ENCODE measurements around the gene ANGPTL1. TPM values are rescaled to one million over a fixed set of nuclear protein-coding genes. Genes with fewer than 3 reads are reported as not detected.

ANGPTL1 gene
- total and polyA plus RNA-seq, 10 of the 15 experiments (the other 5 are each of a cell fraction or from before 2014, with no cell fraction given) = not detected

GRCh38 chr1:178819123-178819522 lies 51.8 kb downstream of the ANGPTL1 start:
- no peak overlapping the region for H3K4me3 ChIP-seq
- ATAC-seq = no peak
- H3K36me3 ChIP-seq (ENCODE audit: control insufficient read depth in 2 of 2, insufficient read depth in 2 of 2, low read length in 1 of 2) = no peaks in the 10 kb centered on the region
- in situ Hi-C loops (cut with MboI) = no loop called here
- H3K79me2 ChIP-seq (ENCODE audit: control insufficient read depth, insufficient read depth, low read length) = no peaks in the 10 kb centered on the region
- TF ChIP-seq JUNB (IDR thresholded peaks at IDR 0.05) = no peak
- no peak for TF ChIP-seq ZNF217 (IDR thresholded peaks at IDR 0.05)
- TF ChIP-seq FOXM1 (IDR thresholded peaks at IDR 0.05; ENCODE audit: low read depth, low read length) = no peak
- no peak for TF ChIP-seq MAX (IDR thresholded peaks at IDR 0.05; ENCODE audit: low read depth, low read length)
- TF ChIP-seq PKNOX1 (IDR thresholded peaks at IDR 0.05) = no peak
- no peak for TF ChIP-seq SMARCA5 (IDR thresholded peaks at IDR 0.05)
- TF ChIP-seq TCF7 (IDR thresholded peaks at IDR 0.05; ENCODE audit: borderline replicate concordance) = no peak
- TF ChIP-seq ZBTB33 (IDR thresholded peaks at IDR 0.05) = no peak
- TF ChIP-seq SPI1 (IDR thresholded peaks at IDR 0.05; ENCODE audit: borderline replicate concordance, insufficient read depth, low read depth, low read length) = no peak
- no peak for TF ChIP-seq MYB (IDR thresholded peaks at IDR 0.05; ENCODE audit: borderline replicate concordance, low read depth, low read length)
- no peak for TF ChIP-seq POU2F2 (IDR thresholded peaks at IDR 0.05; ENCODE audit: borderline replicate concordance, low read depth, low read length)
- TF ChIP-seq DPF2 (IDR thresholded peaks at IDR 0.05) = no peak
- TF ChIP-seq POLR2AphosphoS2 (IDR thresholded peaks at IDR 0.05; ENCODE audit: low read depth, low read length) = no peak
- no peak for TF ChIP-seq KLF5 (IDR thresholded peaks at IDR 0.05; ENCODE audit: partially characterized antibody)
- no peak for TF ChIP-seq E2F4 (IDR thresholded peaks at IDR 0.05; ENCODE audit: low read depth, low read length)
- no peak for TF ChIP-seq IKZF1 (conservative IDR thresholded peaks at IDR 0.05)
- intact Hi-C loops (cut with micrococcal nuclease; ENCODE audit: unreplicated experiment) = no loop called here
- WGBS (ENCODE audit: insufficient coverage, insufficient replicate concordance, low lambda C conversion rate, missing lambda C conversion rate) = 86% methylated on average over 4 of the region's 4 CpGs
- H3K27ac ChIP-seq (ENCODE audit: control insufficient read depth, insufficient read depth) = no peak overlapping the region
- ChIA-PET CTCF (interaction anchor here (0.9 kb wide), 1 partner anchor 39 kb away, joined by 3 read pairs; no protein-coding TSS in a partner anchor), RAD21 (ENCODE audit: unreplicated experiment) (no interaction called here), POLR2A (no interaction called here), SMC1A (ENCODE audit: uncharacterized antibody, unreplicated experiment) (no interaction called here)
- no peaks in the 10 kb centered on the region for H3K4me1 ChIP-seq (ENCODE audit: control insufficient read depth, insufficient read depth, low read length)
- H3K27me3 ChIP-seq (replicated peaks in 1 of 2; ENCODE audit: control insufficient read depth in 2 of 2, insufficient read depth in 2 of 2, low read length in 1 of 2) = no peaks in the 10 kb centered on the region
- BruUV-seq (replicated peaks) = no TSS peak
- DNase-seq (ENCODE audit: low read depth, low spot score) = no peak
- H3K9ac ChIP-seq (ENCODE audit: control insufficient read depth, insufficient read depth, low read length) = no peak overlapping the region
- no peaks in the 10 kb centered on the region for H4K20me1 ChIP-seq (ENCODE audit: control insufficient read depth, insufficient read depth)
- H2AFZ ChIP-seq (ENCODE audit: control insufficient read depth, low read depth, low read length) = no peak overlapping the region
- no peak overlapping the region for H3K4me2 ChIP-seq (ENCODE audit: control insufficient read depth, insufficient read depth)
- no peaks in the 10 kb centered on the region for H3K9me3 ChIP-seq (replicated peaks; ENCODE audit: control insufficient read depth, insufficient read depth, low read length)
- FAIRE-seq = no peak

Measured in GM12878 (cell line).